Gastrocnemius medialis (tissue), 4 donors: ENCODE results near the gene SHROOM3. TPM values are rescaled to one million over a fixed set of nuclear protein-coding genes. Genes with fewer than 3 reads are reported as not detected.
"Not testable (repeated sequence)": the region's sequence is repeated elsewhere in the genome, so short reads cannot be mapped to it uniquely, and the experiment has no call there.

ENCODE experiments used
- ATAC-seq, 2 donors: fragments of 150-250 bp; one replicate each; pipeline ENCODE4 v1.9.1; 2016
- DNase-seq, 2 donors: peaks; one replicate each; pipeline ENCODE4 v3.0.0-alpha.2; 2019
- H3K27ac ChIP-seq, 4 donors: fragments of 200-600 bp; sonication (generic); 1 replicate in 1 of 4; 2 replicates in 3 of 4; pipeline ENCODE4 v1.5.1; 2016 to 2018; ENCODE audit warnings: mild to moderate bottlenecking in 2 of 4, moderate library complexity in 1 of 4
- H3K27me3 ChIP-seq, 3 donors: fragments of 200-600 bp; sonication (generic) in 2 of 3; 1 replicate in 1 of 3; 2 replicates in 2 of 3; pipeline versions ENCODE4 v1.5.1 to v1.6.0; 2016 to 2019; ENCODE audit warnings: mild to moderate bottlenecking in 1 of 3, moderate library complexity in 1 of 3
- H3K36me3 ChIP-seq, 2 donors: fragments of 200-600 bp; sonication (generic) in 1 of 2; one replicate each; pipeline ENCODE4 v1.5.1; 2017 to 2018
- H3K4me1 ChIP-seq, 2 donors: fragments of 200-600 bp; sonication (generic) in 1 of 2; one replicate each; pipeline ENCODE4 v1.5.1; 2016 to 2017; ENCODE audit warnings: mild to moderate bottlenecking in 2 of 2
- H3K4me3 ChIP-seq, 4 donors: fragments of 200-600 bp; sonication (generic) in 3 of 4; 1 replicate in 1 of 4; 2 replicates in 3 of 4; pipeline ENCODE4 v1.5.1; 2016 to 2019; ENCODE audit warnings: mild to moderate bottlenecking in 2 of 4
- H3K9me3 ChIP-seq, 3 donors: fragments of 200-600 bp; sonication (generic) in 2 of 3; 1 replicate in 1 of 3; 2 replicates in 2 of 3; pipeline ENCODE4 v1.5.1; 2016 to 2019
- POLR2A ChIP-seq, 2 donors: fragments of 450-650 bp; IDR thresholded peaks; one replicate each; pipeline ENCODE4 v1.6.1; 2017; ENCODE audit warnings: antibody characterized with exemption in 2 of 2, mild to moderate bottlenecking in 2 of 2, moderate library complexity in 2 of 2
- in situ Hi-C, 4 donors: fragments of 200-750 bp; cut with MboI; loops; one replicate each; pipeline versions ENCODE4 v1.15.0 to v1.8.0; 2017; ENCODE audit warnings: low sequenced_read_pairs in 4 of 4
- intact Hi-C: fragments of 100-400 bp; cut with DNase I; formaldehyde crosslinking; loops from one replicate; pipeline ENCODE4 v1.15.1; 2023; ENCODE audit warnings: low total_unique reads
- total RNA-seq, 4 donors: library from RNA; depleted of rRNA; stranded (reverse); fragments of >200 nt; gene quantifications; one replicate each; pipeline versions ENCODE4 v1.1.0 to v1.2.3, GENCODE V29; 2016
- TF ChIP-seq, protein P1 (sequence below), 5 experiments: fragments of 450-650 bp in 3 of 5; fragments of 200-600 bp in 2 of 5; sonication (generic) in 2 of 5; IDR thresholded peaks in 4 of 5; conservative IDR thresholded peaks in 1 of 5; 1 replicate in 4 of 5; 2 replicates in 1 of 5; pipeline ENCODE4 v1.5.1; 2016 to 2019; ENCODE audit warnings: antibody characterized with exemption in 5 of 5, mild to moderate bottlenecking in 3 of 5, moderate library complexity in 3 of 5

SHROOM3 gene
- total RNA-seq, 4 donors from 2014 or later: 0.20 to 1.7 (median 0.98) TPM

DNA sequence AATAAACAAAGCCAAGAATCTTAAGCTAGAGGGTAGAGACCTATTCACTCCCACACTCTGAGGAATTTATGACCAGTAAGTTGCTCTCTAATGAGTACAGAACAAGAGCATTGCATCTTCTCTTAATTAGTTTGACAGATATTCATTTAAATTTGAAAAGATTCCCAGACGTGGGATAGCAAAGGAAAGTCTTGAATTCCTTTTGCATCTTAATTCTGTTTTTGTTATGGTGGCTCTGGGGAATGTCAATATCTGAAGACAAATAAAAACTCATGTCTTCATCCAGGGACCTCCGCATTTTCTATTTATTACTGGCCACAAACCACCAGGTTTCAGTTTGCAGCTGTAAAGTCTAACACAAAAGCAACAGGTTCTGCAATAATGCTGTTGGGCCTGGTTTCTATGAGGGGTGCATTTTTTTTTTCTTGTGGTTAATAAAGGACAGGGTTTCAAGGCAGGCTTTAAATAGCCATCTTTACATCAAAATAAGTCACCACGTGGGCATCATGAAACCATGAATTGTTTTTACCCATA lies 172.3 kb downstream of the SHROOM3 start:
- no peak for TF ChIP-seq POLR2A (IDR thresholded peaks at IDR 0.05)
- TF ChIP-seq, protein P1, sequence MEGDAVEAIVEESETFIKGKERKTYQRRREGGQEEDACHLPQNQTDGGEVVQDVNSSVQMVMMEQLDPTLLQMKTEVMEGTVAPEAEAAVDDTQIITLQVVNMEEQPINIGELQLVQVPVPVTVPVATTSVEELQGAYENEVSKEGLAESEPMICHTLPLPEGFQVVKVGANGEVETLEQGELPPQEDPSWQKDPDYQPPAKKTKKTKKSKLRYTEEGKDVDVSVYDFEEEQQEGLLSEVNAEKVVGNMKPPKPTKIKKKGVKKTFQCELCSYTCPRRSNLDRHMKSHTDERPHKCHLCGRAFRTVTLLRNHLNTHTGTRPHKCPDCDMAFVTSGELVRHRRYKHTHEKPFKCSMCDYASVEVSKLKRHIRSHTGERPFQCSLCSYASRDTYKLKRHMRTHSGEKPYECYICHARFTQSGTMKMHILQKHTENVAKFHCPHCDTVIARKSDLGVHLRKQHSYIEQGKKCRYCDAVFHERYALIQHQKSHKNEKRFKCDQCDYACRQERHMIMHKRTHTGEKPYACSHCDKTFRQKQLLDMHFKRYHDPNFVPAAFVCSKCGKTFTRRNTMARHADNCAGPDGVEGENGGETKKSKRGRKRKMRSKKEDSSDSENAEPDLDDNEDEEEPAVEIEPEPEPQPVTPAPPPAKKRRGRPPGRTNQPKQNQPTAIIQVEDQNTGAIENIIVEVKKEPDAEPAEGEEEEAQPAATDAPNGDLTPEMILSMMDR (IDR thresholded peaks at IDR 0.05 in 4 of 5, conservative IDR thresholded peaks at IDR 0.05 in 1 of 5): no peak
- no peaks in the 10 kb centered on the region for H3K4me1 ChIP-seq

GRCh38 chr4:76607846-76608245 lies 172.8 kb downstream of the SHROOM3 start:
- intact Hi-C loops (no loop called here), in situ Hi-C loops (no loop called here)
- no peak for TF ChIP-seq POLR2A (IDR thresholded peaks at IDR 0.05)
- no peak for DNase-seq
- H3K27ac ChIP-seq: no peak overlapping the region
- no peaks in the 10 kb centered on the region for H3K27me3 ChIP-seq
- ATAC-seq: no peak
- no peaks in the 10 kb centered on the region for H3K36me3 ChIP-seq
- no peaks in the 10 kb centered on the region for H3K9me3 ChIP-seq
- no peak overlapping the region for H3K4me3 ChIP-seq
- no peaks in the 10 kb centered on the region for H3K4me1 ChIP-seq

More for the DNA sequence above, 172.3 kb downstream of the SHROOM3 start:
- DNase-seq (no peak), ATAC-seq (no peak)
- no peak overlapping the region for H3K27ac ChIP-seq
- in situ Hi-C loops (no loop called here), intact Hi-C loops (no loop called here)
- H3K36me3 ChIP-seq: no peaks in the 10 kb centered on the region
- H3K27me3 ChIP-seq: no peaks in the 10 kb centered on the region
- H3K9me3 ChIP-seq: no peaks in the 10 kb centered on the region
- no peak overlapping the region for H3K4me3 ChIP-seq

GRCh38 chr4:76608549-76608948 lies 173.5 kb downstream of the SHROOM3 start:
- ATAC-seq, H3K9me3 ChIP-seq, H3K4me3 ChIP-seq, H3K27ac ChIP-seq, in situ Hi-C loops, intact Hi-C loops, H3K36me3 ChIP-seq, DNase-seq, H3K4me1 ChIP-seq, H3K27me3 ChIP-seq: not testable (repeated sequence)

DNA sequence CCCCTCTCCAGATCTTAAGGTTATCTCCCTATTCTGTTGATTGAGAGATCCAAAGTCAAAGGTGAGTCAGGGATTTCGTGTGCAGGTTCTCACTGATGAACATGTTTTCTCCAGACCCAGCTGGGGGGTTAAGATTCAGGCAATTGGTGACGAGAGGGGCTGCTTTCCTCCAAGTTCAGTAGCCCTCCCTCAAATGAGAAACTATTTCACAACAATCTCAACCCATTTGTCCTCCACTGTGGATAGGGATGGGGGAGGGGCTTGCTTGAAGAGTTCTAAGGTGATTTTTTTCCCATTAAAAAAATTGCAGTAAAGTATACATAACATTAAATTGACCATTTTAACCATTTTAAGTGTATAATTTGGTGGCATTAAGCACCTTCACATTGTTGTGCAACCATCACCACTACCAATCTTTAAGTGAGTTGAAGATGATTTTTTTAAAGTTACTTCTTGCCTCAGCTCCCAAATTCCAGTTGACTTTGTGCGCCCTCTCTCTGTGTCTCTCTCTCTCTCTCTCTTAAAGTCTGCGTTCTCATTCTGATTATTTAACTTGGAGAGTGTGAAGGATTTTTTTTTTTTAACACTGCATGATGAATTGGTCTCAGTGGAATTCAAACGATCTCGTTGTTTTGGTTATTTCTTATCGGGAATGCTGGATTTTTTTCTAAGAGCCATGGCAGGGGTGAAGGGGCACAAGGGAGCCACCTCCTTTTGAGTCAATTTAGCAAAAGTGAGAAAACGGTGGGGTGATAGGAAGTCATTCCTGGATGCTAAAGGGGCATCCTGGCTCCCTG lies 175.9 kb downstream of the SHROOM3 start:
- ATAC-seq (no peak), DNase-seq (no peak)
- H3K4me1 ChIP-seq: no peaks in the 10 kb centered on the region
- intact Hi-C loops: no loop called here
- H3K36me3 ChIP-seq: no peaks in the 10 kb centered on the region
- H3K27ac ChIP-seq: no peak overlapping the region
- in situ Hi-C loops: no loop called here
- H3K4me3 ChIP-seq: no peak overlapping the region
- TF ChIP-seq, protein P1 (IDR thresholded peaks at IDR 0.05 in 4 of 5, conservative IDR thresholded peaks at IDR 0.05 in 1 of 5): no peak
- TF ChIP-seq POLR2A (IDR thresholded peaks at IDR 0.05): no peak
- no peaks in the 10 kb centered on the region for H3K9me3 ChIP-seq
- H3K27me3 ChIP-seq: no peaks in the 10 kb centered on the region

DNA sequence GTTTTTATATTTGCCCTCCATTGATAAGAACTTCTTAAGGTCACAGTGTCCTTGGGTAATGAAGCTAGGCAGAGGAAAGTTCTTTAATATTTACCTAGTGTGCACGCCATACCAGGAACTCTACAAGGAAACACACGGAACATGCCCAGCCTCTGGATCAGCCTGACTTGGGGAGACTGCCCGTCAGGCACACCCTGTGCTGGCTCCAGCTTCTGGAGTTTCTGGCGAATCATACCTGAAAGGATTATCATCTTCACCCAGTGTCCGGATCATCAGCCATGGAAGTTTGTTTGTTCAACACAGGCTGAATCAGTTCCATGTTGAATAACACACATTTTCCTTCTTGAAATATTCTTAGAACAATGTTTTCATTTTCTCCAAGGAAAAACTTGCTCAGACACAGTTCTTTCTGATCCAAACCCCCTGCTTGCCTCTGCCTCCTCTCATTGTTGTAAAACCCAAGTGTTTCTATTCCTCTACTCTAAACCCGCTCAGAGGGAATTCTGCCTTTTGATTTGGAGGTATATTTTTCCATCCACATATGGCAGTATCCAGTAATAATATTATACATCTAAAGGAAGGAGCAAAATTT lies 176.7 kb downstream of the SHROOM3 start:
- in situ Hi-C loops: no loop called here
- no peaks in the 10 kb centered on the region for H3K4me1 ChIP-seq
- H3K36me3 ChIP-seq: no peaks in the 10 kb centered on the region
- no peaks in the 10 kb centered on the region for H3K9me3 ChIP-seq
- no peaks in the 10 kb centered on the region for H3K27me3 ChIP-seq
- intact Hi-C loops: no loop called here
- no peak for DNase-seq
- TF ChIP-seq POLR2A (IDR thresholded peaks at IDR 0.05): no peak
- TF ChIP-seq, protein P1 (IDR thresholded peaks at IDR 0.05 in 4 of 5, conservative IDR thresholded peaks at IDR 0.05 in 1 of 5): no peak
- H3K4me3 ChIP-seq: no peak overlapping the region
- ATAC-seq: no peak
- no peak overlapping the region for H3K27ac ChIP-seq
